ENCODE data around the gene CTBP2. TPM values are rescaled to one million over a fixed set of nuclear protein-coding genes. Genes with fewer than 3 reads are reported as not detected.
A peak's percentile ranks its signal among the peaks of the same experiment; 100 is the strongest.

The CTBP2 gene
- total and polyA plus RNA-seq, 2 donors from 2014 or later: 33.1 to 111 TPM

DNA sequence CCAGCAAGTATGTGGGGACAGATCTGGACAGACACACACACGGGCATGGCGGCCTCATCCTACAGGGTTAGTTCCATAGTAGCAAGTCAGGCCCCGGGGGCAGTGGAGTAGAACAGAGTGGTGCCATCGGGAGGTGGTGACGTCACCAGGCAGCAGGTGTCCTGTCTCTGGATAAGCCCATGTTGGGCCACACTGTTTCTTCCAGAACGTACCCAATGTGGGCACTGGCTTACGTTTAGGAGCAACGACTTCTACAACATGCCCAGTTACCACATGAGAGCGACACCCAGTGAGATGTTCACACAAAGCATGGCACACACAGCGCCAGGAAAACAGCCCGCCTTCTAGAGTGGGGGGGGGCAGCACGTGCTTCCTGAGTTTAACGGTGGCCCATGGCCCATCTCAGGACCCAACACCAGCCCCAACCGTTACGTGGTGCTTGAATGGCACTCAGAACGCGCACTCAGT, 67.8 kb downstream of the CTBP2 start:
- intact Hi-C loops (cut with DNase I): no loop called here
- no peak for FAIRE-seq
- TF ChIP-seq, protein P1, sequence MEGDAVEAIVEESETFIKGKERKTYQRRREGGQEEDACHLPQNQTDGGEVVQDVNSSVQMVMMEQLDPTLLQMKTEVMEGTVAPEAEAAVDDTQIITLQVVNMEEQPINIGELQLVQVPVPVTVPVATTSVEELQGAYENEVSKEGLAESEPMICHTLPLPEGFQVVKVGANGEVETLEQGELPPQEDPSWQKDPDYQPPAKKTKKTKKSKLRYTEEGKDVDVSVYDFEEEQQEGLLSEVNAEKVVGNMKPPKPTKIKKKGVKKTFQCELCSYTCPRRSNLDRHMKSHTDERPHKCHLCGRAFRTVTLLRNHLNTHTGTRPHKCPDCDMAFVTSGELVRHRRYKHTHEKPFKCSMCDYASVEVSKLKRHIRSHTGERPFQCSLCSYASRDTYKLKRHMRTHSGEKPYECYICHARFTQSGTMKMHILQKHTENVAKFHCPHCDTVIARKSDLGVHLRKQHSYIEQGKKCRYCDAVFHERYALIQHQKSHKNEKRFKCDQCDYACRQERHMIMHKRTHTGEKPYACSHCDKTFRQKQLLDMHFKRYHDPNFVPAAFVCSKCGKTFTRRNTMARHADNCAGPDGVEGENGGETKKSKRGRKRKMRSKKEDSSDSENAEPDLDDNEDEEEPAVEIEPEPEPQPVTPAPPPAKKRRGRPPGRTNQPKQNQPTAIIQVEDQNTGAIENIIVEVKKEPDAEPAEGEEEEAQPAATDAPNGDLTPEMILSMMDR (IDR thresholded peaks at IDR 0.05; ENCODE audit: borderline replicate concordance, extremely low read depth, insufficient read depth): no peak
- peaks cover 0 to 13% (median under 1%) of the 10 kb centered on the region in 3 donors for H3K36me3 ChIP-seq (ENCODE audit: control insufficient read depth in 2 of 3, insufficient read depth in 3 of 3, low read length in 3 of 3)
- no peaks in the 10 kb centered on the region for H3K9me3 ChIP-seq (ENCODE audit: control insufficient read depth in 2 of 3, insufficient read depth in 1 of 3, low read length in 3 of 3)
- H3K9ac ChIP-seq (ENCODE audit: low read length in 3 of 3): no peak overlapping the region
- H3K27me3 ChIP-seq (ENCODE audit: control insufficient read depth, insufficient read depth, low read length): no peaks in the 10 kb centered on the region
- H3K4me3 ChIP-seq (ENCODE audit: low read length in 3 of 3): no peak overlapping the region
- no peak for DNase-seq
- peaks cover 3 to 27% (median 14%) of the 10 kb centered on the region in 3 donors for H3K4me1 ChIP-seq (ENCODE audit: control insufficient read depth in 2 of 3, insufficient read depth in 2 of 3, low read depth in 1 of 3, low read length in 3 of 3)
- H3K27ac ChIP-seq (ENCODE audit: low read depth in 2 of 2, low read length in 2 of 2): peak overlapping the region; percentile 44 to 57

DNA sequence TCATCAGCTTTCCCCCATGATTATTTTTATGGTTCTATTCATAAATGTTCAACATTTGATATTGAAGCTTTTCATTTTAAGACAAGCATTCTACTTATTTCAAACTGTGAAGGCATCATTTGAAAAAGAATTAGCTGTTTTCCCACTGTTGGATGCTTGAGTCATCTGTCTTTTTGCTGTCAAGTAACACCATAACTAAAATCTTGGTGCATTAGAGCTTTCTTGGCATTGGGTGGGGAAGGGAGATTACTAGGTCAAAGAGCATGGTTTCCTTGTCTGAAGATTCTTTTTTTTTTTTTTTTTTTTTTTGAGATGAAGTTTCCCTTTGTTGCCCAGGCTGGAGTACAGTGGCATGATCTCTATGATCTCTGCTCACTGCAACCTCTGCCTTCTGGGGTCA, 68.5 kb downstream of the CTBP2 start:
- H3K4me1 ChIP-seq (ENCODE audit: control insufficient read depth in 2 of 3, insufficient read depth in 2 of 3, low read depth in 1 of 3, low read length in 3 of 3): peaks cover 3 to 26% (median 8%) of the 10 kb centered on the region in 3 donors
- intact Hi-C loops (cut with DNase I): no loop called here
- H3K36me3 ChIP-seq (ENCODE audit: control insufficient read depth in 2 of 3, insufficient read depth in 3 of 3, low read length in 3 of 3): peaks cover 0 to 13% (median 5%) of the 10 kb centered on the region in 3 donors
- TF ChIP-seq, protein P1 (IDR thresholded peaks at IDR 0.05; ENCODE audit: borderline replicate concordance, extremely low read depth, insufficient read depth): no peak
- no peaks in the 10 kb centered on the region for H3K27me3 ChIP-seq (ENCODE audit: control insufficient read depth, insufficient read depth, low read length)
- H3K9me3 ChIP-seq (ENCODE audit: control insufficient read depth in 2 of 3, insufficient read depth in 1 of 3, low read length in 3 of 3): no peaks in the 10 kb centered on the region
- DNase-seq (no peak), FAIRE-seq (no peak)
- H3K27ac ChIP-seq (ENCODE audit: low read depth in 2 of 2, low read length in 2 of 2): no peak overlapping the region
- no peak overlapping the region for H3K9ac ChIP-seq (ENCODE audit: low read length in 3 of 3)
- no peak overlapping the region for H3K4me3 ChIP-seq (ENCODE audit: low read length in 3 of 3)

DNA sequence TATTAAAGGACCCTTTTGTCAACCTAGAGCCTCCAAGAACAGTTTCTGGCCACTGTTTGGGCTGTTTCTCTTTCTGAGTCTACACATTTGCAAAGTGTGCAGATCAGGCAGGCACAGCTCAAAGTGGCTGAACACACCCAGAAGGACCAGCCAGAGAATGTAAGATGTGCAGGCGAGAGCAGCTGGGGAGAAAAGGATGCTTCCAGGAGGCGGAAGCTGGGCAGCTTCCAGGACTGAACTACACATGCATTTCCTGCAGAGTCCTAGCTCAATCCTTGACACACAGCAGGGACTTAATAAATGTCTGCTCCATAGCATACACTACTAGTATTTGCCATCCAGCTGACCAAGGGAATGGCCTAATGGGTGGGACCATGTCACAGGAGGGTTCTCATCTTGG, 70.9 kb downstream of the CTBP2 start:
- H3K4me1 ChIP-seq (ENCODE audit: control insufficient read depth in 2 of 3, insufficient read depth in 2 of 3, low read depth in 1 of 3, low read length in 3 of 3): peaks cover 0 to 24% (median 11%) of the 10 kb centered on the region in 3 donors

More for the DNA sequence above, 70.9 kb downstream of the CTBP2 start:
- DNase-seq (no peak), FAIRE-seq (no peak)
- no peaks in the 10 kb centered on the region for H3K27me3 ChIP-seq (ENCODE audit: control insufficient read depth, insufficient read depth, low read length)
- TF ChIP-seq, protein P1 (IDR thresholded peaks at IDR 0.05; ENCODE audit: borderline replicate concordance, extremely low read depth, insufficient read depth): no peak
- no peaks in the 10 kb centered on the region for H3K9me3 ChIP-seq (ENCODE audit: control insufficient read depth in 2 of 3, insufficient read depth in 1 of 3, low read length in 3 of 3)
- H3K9ac ChIP-seq (ENCODE audit: low read length in 3 of 3): no peak overlapping the region
- no peak overlapping the region for H3K27ac ChIP-seq (ENCODE audit: low read depth in 2 of 2, low read length in 2 of 2)
- intact Hi-C loops (cut with DNase I): no loop called here
- H3K36me3 ChIP-seq (ENCODE audit: control insufficient read depth in 2 of 3, insufficient read depth in 3 of 3, low read length in 3 of 3): peaks cover 0 to 13% (median 6%) of the 10 kb centered on the region in 3 donors
- no peak overlapping the region for H3K4me3 ChIP-seq (ENCODE audit: low read length in 3 of 3)

Measured in kidney (tissue), 14 donors.